ENCODE measurements around the gene KMT5C.

- no peak for TF ChIP-seq EZH2 (IDR thresholded peaks at IDR 0.05; ENCODE audit: insufficient read depth, poor library complexity, severe bottlenecking)
- TF ChIP-seq EZH2phosphoT487 (IDR thresholded peaks at IDR 0.05; ENCODE audit: insufficient read depth, low read depth) = no peak
Measured at GRCh38 chr19:55370305-55370988, 30.8 kb downstream of the KMT5C start, which contains the start of gene IL11.

Data from GM23248 (cell line).